T47D (cell line): ENCODE measurements around the gene HOXC13.
A peak's percentile ranks its signal among the peaks of the same experiment; 100 is the strongest.

ENCODE experiments used
- DNase-seq, 2 experiments: peaks; one replicate each; pipeline versions ENCODE4 v3.0.0 to v3.0.0-alpha.2; 2011 to 2012; ENCODE audit warnings: low read depth in 1 of 2, low spot score in 1 of 2
- JUND ChIP-seq: IDR thresholded peaks from 2 replicates; pipeline ENCODE4 v1.6.1; 2012; ENCODE audit warnings: low read depth
- in situ Hi-C: cut with HindIII; loops from 2 replicates; pipeline ENCODE4 v1.10.0; 2016; ENCODE audit warnings: low sequenced_read_pairs, low pct_unique_long_range_greater_than_20kb

The HOXC13 gene

GRCh38 chr12:53942467-53942997, 3.9 kb downstream of the HOXC13 start:
- no peak for DNase-seq
- in situ Hi-C loops: no loop called here
- TF ChIP-seq JUND: no peak

DNA sequence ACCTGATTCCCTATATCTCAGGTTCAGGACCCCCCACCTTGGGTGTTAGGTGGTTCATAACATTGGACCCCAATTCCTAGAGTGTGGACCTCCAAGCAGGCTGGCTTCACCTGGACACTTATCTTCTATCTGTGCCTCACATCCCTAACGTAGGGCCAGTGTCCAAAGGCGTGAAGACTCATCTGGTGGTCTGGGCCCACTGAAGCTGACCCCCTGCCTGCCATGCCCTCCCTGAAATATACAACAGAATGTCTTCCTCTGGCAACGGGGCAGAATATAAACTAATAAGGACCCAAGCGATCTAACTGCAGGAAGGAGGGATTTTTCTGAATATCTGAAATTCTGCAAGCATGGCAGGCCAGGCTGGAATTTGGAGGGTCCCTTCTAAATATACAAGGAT, 5.6 kb downstream of the HOXC13 start:
- TF ChIP-seq JUND: no peak
- no peak for DNase-seq
- in situ Hi-C loops: no loop called here

- in situ Hi-C loops: no loop called here
- DNase-seq: no peak
- no peak for TF ChIP-seq JUND
Observed at GRCh38 chr12:53944907-53945847, 6.5 kb downstream of the HOXC13 start.

DNA sequence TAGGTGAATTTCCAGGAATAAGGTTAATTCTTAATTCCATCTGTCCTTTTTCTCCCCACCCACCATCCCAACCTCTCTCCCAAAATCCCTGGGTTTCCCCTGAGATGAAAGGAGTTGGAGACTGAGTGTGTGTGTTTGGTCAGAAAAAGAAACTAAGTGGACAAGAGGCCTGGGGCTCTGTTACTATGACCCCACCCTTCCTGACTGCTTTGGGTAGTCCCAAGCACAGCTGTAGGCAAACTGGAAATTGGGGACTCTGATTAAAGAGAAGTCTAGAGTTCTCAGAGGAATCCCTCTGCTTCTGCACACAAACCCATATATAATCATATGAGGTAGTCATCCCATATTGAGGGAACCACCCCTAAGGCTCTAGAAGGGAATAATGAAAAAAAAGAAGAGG, 9.1 kb downstream of the HOXC13 start:
- DNase-seq: no peak
- in situ Hi-C loops: no loop called here
- TF ChIP-seq JUND: no peak

DNA sequence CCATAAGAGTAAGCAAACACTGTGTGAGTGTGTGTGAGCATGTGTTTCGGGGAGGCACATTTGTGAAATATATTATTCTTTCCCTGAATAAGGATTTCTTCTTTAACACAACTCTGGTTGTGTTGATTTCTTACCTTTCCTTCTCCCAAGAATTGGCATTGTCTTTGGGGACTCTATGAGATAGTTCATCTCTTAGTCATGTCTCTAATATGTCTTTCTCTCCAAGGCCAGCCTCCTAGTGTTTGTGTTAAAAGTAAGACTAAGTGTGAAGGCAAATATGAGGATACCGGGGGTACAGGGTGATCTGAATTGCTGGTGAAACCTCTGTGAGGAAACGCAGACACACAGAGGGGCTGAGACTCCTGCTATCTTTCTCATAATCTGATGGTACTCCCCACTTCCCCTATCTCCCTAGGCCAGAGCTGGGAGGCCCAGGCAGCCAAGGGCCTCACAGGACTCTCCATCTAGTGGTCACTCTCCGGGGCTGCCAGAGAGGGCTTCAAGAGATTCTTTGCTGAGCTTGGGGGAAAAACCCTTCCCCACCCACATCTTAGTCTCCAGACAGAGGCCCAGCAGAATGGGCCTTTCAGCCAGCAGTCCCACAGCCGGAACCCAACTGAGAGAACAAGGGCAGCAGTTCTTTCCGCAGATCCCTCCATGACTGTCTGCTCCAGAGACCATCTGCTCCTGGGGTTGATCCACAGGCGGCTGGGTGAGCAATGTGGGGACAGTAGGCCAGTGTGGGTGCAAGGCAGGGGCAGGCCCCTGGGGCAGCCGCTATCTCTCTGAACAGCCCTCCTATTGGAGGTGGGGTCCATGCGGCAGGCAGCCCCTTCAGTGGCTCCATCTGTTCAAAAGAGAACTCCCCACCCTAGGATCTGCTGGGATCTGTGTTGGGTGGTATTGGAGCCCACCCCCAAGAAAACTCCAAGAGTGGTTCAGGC, 10.3 kb downstream of the HOXC13 start:
- no peak for TF ChIP-seq JUND
- in situ Hi-C loops: no loop called here
- DNase-seq: no peak

DNA sequence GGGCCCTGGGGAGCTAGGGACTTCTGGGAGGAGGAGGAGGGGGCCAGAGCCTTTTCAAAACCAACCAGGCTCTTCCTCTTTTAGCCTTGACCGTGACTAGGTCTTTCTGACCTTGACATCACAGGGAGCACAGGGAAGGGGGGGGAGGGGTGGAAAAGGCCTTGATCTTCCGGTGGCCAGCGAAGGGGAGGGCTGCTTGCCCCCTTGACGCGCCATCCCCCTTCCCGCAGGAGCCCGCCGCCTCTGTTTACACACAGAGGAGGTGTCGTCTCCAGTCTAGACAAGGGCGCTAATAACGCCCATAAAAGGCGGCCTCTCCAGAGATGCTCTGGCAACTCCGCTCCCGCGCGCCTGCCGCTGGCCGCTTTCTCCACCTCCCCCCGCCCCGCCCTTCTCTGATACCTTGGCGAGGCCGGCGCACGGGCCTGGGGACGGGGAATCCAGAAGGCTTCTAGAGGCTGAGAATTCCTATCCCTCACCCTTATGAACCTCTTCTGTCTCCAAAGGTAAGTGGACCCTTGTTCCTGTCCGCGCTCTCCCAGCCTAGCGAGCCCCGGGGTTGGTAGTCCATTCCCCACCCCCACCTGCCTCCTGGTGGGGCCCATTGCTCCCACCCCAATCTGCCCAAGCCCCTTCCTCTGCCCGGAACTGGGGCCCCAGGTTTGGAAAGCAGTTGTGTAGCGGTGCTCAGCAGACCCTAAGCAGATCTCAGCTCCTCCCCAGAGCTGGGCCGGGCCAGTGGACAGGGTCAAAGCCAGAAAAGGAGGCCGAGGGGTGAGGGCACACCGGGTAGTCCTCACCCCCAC, 11.2 kb downstream of the HOXC13 start:
- no peak for TF ChIP-seq JUND
- in situ Hi-C loops: no loop called here

GRCh38 chr12:53950437-53950773, 11.8 kb downstream of the HOXC13 start:
- DNase-seq: peak; percentile 65 to 70
- no peak for TF ChIP-seq JUND
- in situ Hi-C loops: no loop called here

More for the DNA sequence above, 11.2 kb downstream of the HOXC13 start:
- DNase-seq: peak in 1 of 2 experiments; percentile 48

GRCh38 chr12:53950789-53951576, 12.4 kb downstream of the HOXC13 start:
- no peak for TF ChIP-seq JUND
- in situ Hi-C loops: no loop called here
- no peak for DNase-seq

GRCh38 chr12:53951577-53952334, 13.1 kb downstream of the HOXC13 start:
- in situ Hi-C loops: no loop called here
- DNase-seq: no peak

DNA sequence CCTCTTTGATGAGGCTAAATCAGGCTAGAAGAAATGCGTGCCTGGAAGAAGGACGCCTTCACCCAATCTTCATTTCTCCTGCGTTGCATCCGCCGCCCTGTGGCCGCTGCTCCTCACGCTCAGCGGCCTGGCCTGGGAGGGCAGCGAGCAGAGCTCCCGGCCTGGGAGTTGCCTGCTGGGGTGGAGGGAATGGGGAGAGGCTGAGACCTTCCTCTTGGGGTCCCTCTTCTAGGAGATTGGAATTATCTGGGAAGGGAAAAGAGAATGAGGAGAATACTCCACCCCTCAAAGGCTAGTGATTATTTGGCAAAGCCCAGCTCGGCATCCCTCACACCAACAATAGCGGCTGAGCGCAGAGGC, 13.7 kb downstream of the HOXC13 start:
- in situ Hi-C loops: no loop called here
- DNase-seq: no peak
- no peak for TF ChIP-seq JUND

More at GRCh38 chr12:53951577-53952334, 13.1 kb downstream of the HOXC13 start:
- TF ChIP-seq JUND: no peak
